ENCODE data around the gene BRDT. TPM values are rescaled to one million over a fixed set of nuclear protein-coding genes. Genes with fewer than 3 reads are reported as not detected.
"Not testable (repeated sequence)": the region's sequence is repeated elsewhere in the genome, so short reads cannot be mapped to it uniquely, and the experiment has no call there.

The BRDT gene
- polyA plus RNA-seq, 3 donors: 0.17 to 0.31 TPM; not detected in 1

GRCh38 chr1:91981996-91982609 lies 32.9 kb downstream of the BRDT start:
- DNase-seq (ENCODE audit: low read depth in 3 of 3, low spot score in 2 of 3): no peak

GRCh38 chr1:91993256-91993655 lies 44.1 kb downstream of the BRDT start:
- DNase-seq (ENCODE audit: low read depth in 3 of 3, low spot score in 2 of 3): no peak

GRCh38 chr1:91997607-91998195 lies 48.5 kb downstream of the BRDT start:
- peak; percentile 1 to 23 (median 9) for DNase-seq (ENCODE audit: low read depth in 3 of 3, low spot score in 2 of 3)

- no peak for DNase-seq (ENCODE audit: low read depth in 3 of 3, low spot score in 2 of 3)
Measured at GRCh38 chr1:92004129-92004528, 54.9 kb downstream of the BRDT start.

GRCh38 chr1:92013923-92014322 lies 64.7 kb downstream of the BRDT start:
- no peak for DNase-seq (ENCODE audit: low read depth in 3 of 3, low spot score in 2 of 3)

- no peak for DNase-seq (ENCODE audit: low read depth in 3 of 3, low spot score in 2 of 3)
Measured at GRCh38 chr1:92016720-92017316, 67.6 kb downstream of the BRDT start.

GRCh38 chr1:92017656-92018055 lies 68.5 kb downstream of the BRDT start:
- DNase-seq (ENCODE audit: low read depth in 3 of 3, low spot score in 2 of 3): no peak

GRCh38 chr1:92026042-92026441 lies 76.8 kb downstream of the BRDT start:
- DNase-seq (ENCODE audit: low read depth in 3 of 3, low spot score in 2 of 3): not testable (repeated sequence)

GRCh38 chr1:92026806-92027205 lies 77.6 kb downstream of the BRDT start:
- no peak for DNase-seq (ENCODE audit: low read depth in 3 of 3, low spot score in 2 of 3)

GRCh38 chr1:92029241-92029922 lies 80.2 kb downstream of the BRDT start:
- DNase-seq (ENCODE audit: low read depth in 3 of 3, low spot score in 2 of 3): peak in 2 of 3 donors; percentile 13 to 20

- DNase-seq (ENCODE audit: low read depth in 3 of 3, low spot score in 2 of 3): peak in 2 of 3 donors; percentile 7 to 23
Measured at GRCh38 chr1:92030656-92031107, 81.5 kb downstream of the BRDT start.

GRCh38 chr1:92031281-92032110 lies 82.3 kb downstream of the BRDT start:
- no peak for DNase-seq (ENCODE audit: low read depth in 3 of 3, low spot score in 2 of 3)

GRCh38 chr1:92037400-92037799 lies 88.2 kb downstream of the BRDT start:
- DNase-seq (ENCODE audit: low read depth in 3 of 3, low spot score in 2 of 3): no peak

- no peak for DNase-seq (ENCODE audit: low read depth in 3 of 3, low spot score in 2 of 3)
Measured at GRCh38 chr1:92038695-92039346, 89.6 kb downstream of the BRDT start.

GRCh38 chr1:92040971-92041370 lies 91.8 kb downstream of the BRDT start:
- DNase-seq (ENCODE audit: low read depth in 3 of 3, low spot score in 2 of 3): no peak

GRCh38 chr1:92043621-92044020 lies 94.4 kb downstream of the BRDT start:
- no peak for DNase-seq (ENCODE audit: low read depth in 3 of 3, low spot score in 2 of 3)

GRCh38 chr1:92045766-92046495 lies 96.7 kb downstream of the BRDT start:
- no peak for DNase-seq (ENCODE audit: low read depth in 3 of 3, low spot score in 2 of 3)

GRCh38 chr1:92051948-92052347 lies 102.7 kb downstream of the BRDT start:
- DNase-seq (ENCODE audit: low read depth in 3 of 3, low spot score in 2 of 3): no peak

All from right renal cortex interstitium (tissue), 3 donors.